Osteoblast (primary cell): ENCODE measurements around the gene BAIAP2. TPM values are rescaled to one million over a fixed set of nuclear protein-coding genes. Genes with fewer than 3 reads are reported as not detected.

ENCODE experiments used
- DNase-seq: peaks from one replicate; pipeline ENCODE4 v3.0.0; 2011; ENCODE audit warnings: low spot score, mixed read lengths; ENCODE audit not compliant: insufficient read length; ENCODE audit errors: missing footprints
- H2AFZ ChIP-seq: 2 replicates; pipeline ENCODE4 v1.6.0; 2011; ENCODE audit warnings: mild to moderate bottlenecking, low read length
- H3K27ac ChIP-seq: 2 replicates; pipeline ENCODE4 v1.5.1; 2011; ENCODE audit warnings: mild to moderate bottlenecking, low read depth, low read length, moderate library complexity
- H3K27me3 ChIP-seq: 2 replicates; pipeline ENCODE4 v1.6.0; 2012; ENCODE audit warnings: mild to moderate bottlenecking, control low read depth, inconsistent platforms, low read length, moderate library complexity; ENCODE audit not compliant: insufficient read depth
- H3K36me3 ChIP-seq: 2 replicates; pipeline ENCODE4 v1.5.1; 2011; ENCODE audit warnings: mild to moderate bottlenecking, low read length, control low read depth, moderate library complexity; ENCODE audit not compliant: insufficient read depth
- H3K4me1 ChIP-seq: 2 replicates; pipeline ENCODE4 v1.5.1; 2011; ENCODE audit warnings: mild to moderate bottlenecking, low read length, control low read depth, moderate library complexity; ENCODE audit not compliant: insufficient read depth
- H3K4me2 ChIP-seq: 2 replicates; pipeline ENCODE4 v1.6.0; 2011; ENCODE audit warnings: mild to moderate bottlenecking, low read length; ENCODE audit not compliant: insufficient read depth
- H3K4me3 ChIP-seq: fragments of 200-600 bp; sonication (generic); 3 replicates; pipeline ENCODE4 v1.5.1; 2012; ENCODE audit warnings: mild to moderate bottlenecking, low read length, inconsistent platforms; ENCODE audit not compliant: insufficient read depth
- H3K79me2 ChIP-seq: 2 replicates; pipeline ENCODE4 v1.6.0; 2012; ENCODE audit warnings: mild to moderate bottlenecking, low read length, control low read depth, inconsistent platforms; ENCODE audit not compliant: insufficient read depth
- H3K9me3 ChIP-seq: 2 replicates; pipeline ENCODE4 v1.5.1; 2011; ENCODE audit warnings: low read depth, low read length, control low read depth
- H4K20me1 ChIP-seq: 2 replicates; pipeline ENCODE4 v1.6.0; 2012; ENCODE audit warnings: mild to moderate bottlenecking, low read length, control low read depth; ENCODE audit not compliant: insufficient read depth
- total RNA-seq: library from RNA; depleted of rRNA; stranded (reverse); fragments of >200 nt; gene quantifications from 2 replicates; pipeline ENCODE4 v1.2.3, GENCODE V29; 2012
- TF ChIP-seq, protein P1 (sequence below): IDR thresholded peaks from 2 replicates; pipeline ENCODE4 v1.5.1; 2011; ENCODE audit warnings: mild to moderate bottlenecking, low read depth, low read length, moderate library complexity; ENCODE audit errors: extremely low read depth

Gene BAIAP2
- total RNA-seq, 1 donor: 15.6 TPM

DNA sequence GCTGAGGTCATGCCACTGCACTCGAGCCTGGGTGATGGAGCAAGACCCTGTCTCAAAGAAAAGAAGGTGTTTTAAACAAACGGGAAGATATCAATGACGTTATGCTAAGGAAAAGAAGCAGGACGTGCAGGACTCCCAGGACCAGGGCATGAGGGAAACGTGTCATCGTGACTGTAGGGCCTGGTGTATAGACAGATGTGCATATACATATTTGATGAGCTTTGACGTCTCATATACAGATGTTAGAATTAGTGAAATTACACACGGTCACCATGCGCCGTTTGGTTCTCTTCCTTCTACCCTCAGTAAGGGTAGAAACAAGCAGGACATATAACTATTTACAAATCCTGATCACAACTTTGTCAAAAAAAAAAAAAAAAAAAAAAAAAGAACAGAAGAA is 112.8 kb downstream of the BAIAP2 start:
- Histone ChIP-seq H3K4me2 (no peak overlapping the region), H3K9me3 (no peaks in the 10 kb centered on the region), H3K4me3 (no peak overlapping the region), H2AFZ (no peak overlapping the region), H3K27me3 (no peaks in the 10 kb centered on the region), H3K36me3 (no peaks in the 10 kb centered on the region), H3K79me2 (no peaks in the 10 kb centered on the region), H4K20me1 (no peaks in the 10 kb centered on the region), H3K27ac (no peak overlapping the region), H3K4me1 (no peaks in the 10 kb centered on the region)
- peak; percentile 92 for DNase-seq
- TF ChIP-seq, protein P1, sequence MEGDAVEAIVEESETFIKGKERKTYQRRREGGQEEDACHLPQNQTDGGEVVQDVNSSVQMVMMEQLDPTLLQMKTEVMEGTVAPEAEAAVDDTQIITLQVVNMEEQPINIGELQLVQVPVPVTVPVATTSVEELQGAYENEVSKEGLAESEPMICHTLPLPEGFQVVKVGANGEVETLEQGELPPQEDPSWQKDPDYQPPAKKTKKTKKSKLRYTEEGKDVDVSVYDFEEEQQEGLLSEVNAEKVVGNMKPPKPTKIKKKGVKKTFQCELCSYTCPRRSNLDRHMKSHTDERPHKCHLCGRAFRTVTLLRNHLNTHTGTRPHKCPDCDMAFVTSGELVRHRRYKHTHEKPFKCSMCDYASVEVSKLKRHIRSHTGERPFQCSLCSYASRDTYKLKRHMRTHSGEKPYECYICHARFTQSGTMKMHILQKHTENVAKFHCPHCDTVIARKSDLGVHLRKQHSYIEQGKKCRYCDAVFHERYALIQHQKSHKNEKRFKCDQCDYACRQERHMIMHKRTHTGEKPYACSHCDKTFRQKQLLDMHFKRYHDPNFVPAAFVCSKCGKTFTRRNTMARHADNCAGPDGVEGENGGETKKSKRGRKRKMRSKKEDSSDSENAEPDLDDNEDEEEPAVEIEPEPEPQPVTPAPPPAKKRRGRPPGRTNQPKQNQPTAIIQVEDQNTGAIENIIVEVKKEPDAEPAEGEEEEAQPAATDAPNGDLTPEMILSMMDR: no peak

DNA sequence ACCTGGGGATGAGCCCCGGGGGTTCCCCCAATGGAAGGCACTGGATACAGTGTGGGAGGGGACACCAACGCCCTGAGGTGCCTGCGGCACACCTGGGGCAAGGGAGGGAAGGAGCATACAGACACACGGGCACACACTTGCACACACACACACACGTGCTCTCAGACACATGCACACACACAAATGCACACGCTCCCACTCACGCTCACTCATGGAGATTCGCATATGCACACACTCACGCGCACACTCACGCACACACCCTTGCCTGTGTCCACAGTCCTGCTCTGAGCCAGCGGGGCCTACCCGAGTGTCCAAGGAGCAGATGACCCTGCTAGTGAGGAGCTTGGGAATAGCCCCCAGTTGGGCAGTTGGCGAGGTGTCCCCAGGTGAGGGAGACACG is 113.6 kb downstream of the BAIAP2 start:
- DNase-seq: no peak
- Histone ChIP-seq H3K9me3 (no peaks in the 10 kb centered on the region), H4K20me1 (no peaks in the 10 kb centered on the region), H3K27me3 (no peaks in the 10 kb centered on the region), H2AFZ (no peak overlapping the region), H3K4me3 (no peak overlapping the region), H3K4me2 (no peak overlapping the region), H3K4me1 (no peaks in the 10 kb centered on the region), H3K27ac (no peak overlapping the region), H3K79me2 (no peaks in the 10 kb centered on the region), H3K36me3 (no peaks in the 10 kb centered on the region)
- TF ChIP-seq, protein P1: no peak

DNA sequence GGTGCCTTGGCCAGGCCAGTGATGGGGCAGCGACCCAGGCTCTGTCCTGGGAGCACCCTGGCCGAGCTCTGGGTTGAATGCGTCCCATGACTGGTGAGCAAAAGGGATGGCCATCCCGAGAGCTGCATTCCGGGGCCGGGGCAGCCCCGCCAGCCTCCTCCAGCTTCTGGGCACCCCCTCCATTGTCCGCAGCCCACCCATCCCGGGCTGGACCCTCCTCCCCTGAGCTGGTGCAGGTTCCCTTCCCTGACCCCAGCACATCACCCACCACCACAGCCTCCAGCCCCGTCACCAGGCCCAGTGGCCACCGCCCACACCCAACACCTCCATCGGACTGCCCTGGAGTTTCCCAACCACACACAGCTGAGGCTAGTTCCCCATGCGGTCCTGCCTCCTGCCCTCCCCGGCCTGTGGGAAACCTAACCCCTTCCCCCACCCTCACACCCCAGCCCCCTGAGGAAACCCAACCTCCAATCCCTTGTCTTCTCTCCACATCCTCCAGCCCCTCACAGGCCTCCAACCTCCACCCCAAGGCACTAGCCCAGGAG is 114.1 kb downstream of the BAIAP2 start:
- TF ChIP-seq, protein P1: no peak
- Histone ChIP-seq H3K9me3 (no peaks in the 10 kb centered on the region), H3K4me1 (no peaks in the 10 kb centered on the region), H3K79me2 (no peaks in the 10 kb centered on the region), H3K4me2 (no peak overlapping the region), H3K27ac (no peak overlapping the region), H2AFZ (no peak overlapping the region), H3K27me3 (no peaks in the 10 kb centered on the region), H4K20me1 (no peaks in the 10 kb centered on the region), H3K36me3 (no peaks in the 10 kb centered on the region), H3K4me3 (no peak overlapping the region)
- no peak for DNase-seq

DNA sequence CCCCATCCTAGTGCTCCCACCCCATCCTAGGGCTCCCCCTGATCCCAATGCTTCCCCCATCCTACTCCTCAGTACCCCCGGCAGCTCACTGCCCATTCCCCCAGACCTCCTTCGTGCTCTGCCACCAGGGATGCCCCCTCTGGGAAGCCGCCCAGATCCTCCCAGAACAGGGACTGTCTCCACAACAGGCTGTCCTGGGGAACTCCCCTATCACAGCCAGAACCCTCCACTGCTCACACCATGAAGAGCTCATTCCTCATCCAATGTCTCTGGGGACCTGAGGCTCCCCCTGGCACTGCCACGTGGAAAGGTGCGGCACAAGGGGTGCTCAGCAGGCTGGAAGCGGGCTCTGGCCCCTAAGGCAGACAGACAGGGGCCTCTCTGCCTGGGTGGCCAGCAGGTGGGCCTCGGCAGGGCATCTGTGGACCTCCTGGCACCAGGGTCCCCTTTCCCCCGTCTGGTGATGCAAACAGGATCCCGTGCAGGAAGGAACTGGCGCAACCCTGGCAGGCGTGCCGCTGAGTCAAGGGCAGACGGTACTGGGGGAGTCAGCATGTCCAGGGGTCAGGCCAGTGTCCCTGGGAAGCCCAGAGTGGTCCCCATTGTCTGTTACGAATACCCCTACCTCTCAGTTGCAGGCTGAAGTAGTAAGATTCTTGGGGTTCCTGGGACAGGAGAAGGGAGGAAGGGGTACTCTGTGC is 115.6 kb downstream of the BAIAP2 start:
- Histone ChIP-seq H3K79me2 (no peaks in the 10 kb centered on the region), H3K4me1 (no peaks in the 10 kb centered on the region), H2AFZ (no peak overlapping the region), H3K27me3 (no peaks in the 10 kb centered on the region), H3K27ac (no peak overlapping the region), H3K4me3 (no peak overlapping the region), H4K20me1 (no peaks in the 10 kb centered on the region), H3K9me3 (no peaks in the 10 kb centered on the region), H3K36me3 (no peaks in the 10 kb centered on the region), H3K4me2 (no peak overlapping the region)
- TF ChIP-seq, protein P1: no peak
- no peak for DNase-seq
